Caki2 (cell line): ENCODE results near the gene ZNF750. TPM values are rescaled to one million over a fixed set of nuclear protein-coding genes. Genes with fewer than 3 reads are reported as not detected.

Experiments used
- DNase-seq: peaks from one replicate; pipeline ENCODE4 v3.0.0-alpha.2; 2015; ENCODE audit warnings: low read depth
- in situ Hi-C: cut with HindIII; loops from 2 replicates; pipeline ENCODE4 v1.10.0; 2016; ENCODE audit warnings: low sequenced_read_pairs, low pct_unique_long_range_greater_than_20kb, mixed read lengths
- total RNA-seq: library from RNA; depleted of rRNA; stranded (reverse); fragments of >200 nt; shearing (Covaris generic); gene quantifications from 2 replicates; pipeline ENCODE4 v1.2.3, GENCODE V29; 2014; ENCODE audit warnings: low replicate concordance

ZNF750 gene
- total RNA-seq, 1 experiment from 2014 or later = not detected

- in situ Hi-C loops = no loop called here
- no peak for DNase-seq
Observed at GRCh38 chr17:82826211-82826610, 13.6 kb downstream of the ZNF750 start.

- DNase-seq = no peak
- in situ Hi-C loops = no loop called here
Observed at GRCh38 chr17:82825540-82826124, 14.2 kb downstream of the ZNF750 start.

- DNase-seq = no peak
Observed at GRCh38 chr17:82823004-82823403, 16.8 kb downstream of the ZNF750 start.

GRCh38 chr17:82822281-82822680 lies 17.5 kb downstream of the ZNF750 start:
- DNase-seq = no peak
- in situ Hi-C loops = no loop called here

More at GRCh38 chr17:82823004-82823403, 16.8 kb downstream of the ZNF750 start:
- in situ Hi-C loops = no loop called here

GRCh38 chr17:82821554-82821953 lies 18.3 kb downstream of the ZNF750 start:
- in situ Hi-C loops = no loop called here
- DNase-seq = no peak

GRCh38 chr17:82820278-82821251 lies 19.3 kb downstream of the ZNF750 start:
- DNase-seq = peak; percentile 13
- in situ Hi-C loops = no loop called here

GRCh38 chr17:82817947-82818346 lies 21.9 kb downstream of the ZNF750 start:
- in situ Hi-C loops = no loop called here
- DNase-seq = no peak

GRCh38 chr17:82816358-82816757 lies 23.5 kb downstream of the ZNF750 start:
- in situ Hi-C loops = no loop called here
- DNase-seq = no peak

GRCh38 chr17:82815790-82816305 lies 24.0 kb downstream of the ZNF750 start:
- no peak for DNase-seq
- in situ Hi-C loops = no loop called here

- no peak for DNase-seq
- in situ Hi-C loops = no loop called here
Observed at GRCh38 chr17:82815354-82815753, 24.5 kb downstream of the ZNF750 start.

GRCh38 chr17:82814834-82815233 lies 25.0 kb downstream of the ZNF750 start:
- no peak for DNase-seq
- in situ Hi-C loops = no loop called here

GRCh38 chr17:82813299-82814051 lies 26.3 kb downstream of the ZNF750 start:
- DNase-seq = no peak
- in situ Hi-C loops = no loop called here

- in situ Hi-C loops = no loop called here
- no peak for DNase-seq
Observed at GRCh38 chr17:82812601-82813000, 27.2 kb downstream of the ZNF750 start.

GRCh38 chr17:82812058-82812457 lies 27.8 kb downstream of the ZNF750 start:
- DNase-seq = no peak
- in situ Hi-C loops = no loop called here

GRCh38 chr17:82810644-82811430 lies 29.0 kb downstream of the ZNF750 start:
- in situ Hi-C loops = no loop called here
- DNase-seq = no peak

GRCh38 chr17:82808921-82809905 lies 30.6 kb downstream of the ZNF750 start:
- no peak for DNase-seq
- in situ Hi-C loops = no loop called here

- in situ Hi-C loops = no loop called here
- DNase-seq = no peak
Observed at GRCh38 chr17:82808006-82808405, 31.8 kb downstream of the ZNF750 start.
